ENCODE measurements around the gene DMD.
"Not testable (repeated sequence)": the region's sequence is repeated elsewhere in the genome, so short reads cannot be mapped to it uniquely, and the experiment has no call there.

Gene DMD

DNA sequence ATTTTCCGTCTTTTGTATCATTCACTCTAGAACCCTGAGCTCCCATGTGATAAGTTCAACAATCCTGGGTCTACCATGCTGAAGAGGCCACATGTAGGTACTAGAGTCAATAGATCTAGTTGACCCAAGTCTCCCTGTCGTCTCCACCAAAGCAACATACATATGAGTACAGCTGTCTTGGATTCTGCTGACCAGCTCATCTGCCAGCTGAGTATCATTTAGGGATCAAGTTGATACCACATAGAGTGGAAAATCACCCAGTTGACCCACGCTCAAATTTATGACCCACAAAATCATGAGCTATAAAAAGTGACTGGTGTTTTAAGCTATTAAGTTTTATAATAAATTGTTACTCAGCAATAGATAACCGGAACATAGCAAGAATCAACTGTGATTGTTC, 61.8 kb downstream of the DMD start:
- no peak for DNase-seq

DNA sequence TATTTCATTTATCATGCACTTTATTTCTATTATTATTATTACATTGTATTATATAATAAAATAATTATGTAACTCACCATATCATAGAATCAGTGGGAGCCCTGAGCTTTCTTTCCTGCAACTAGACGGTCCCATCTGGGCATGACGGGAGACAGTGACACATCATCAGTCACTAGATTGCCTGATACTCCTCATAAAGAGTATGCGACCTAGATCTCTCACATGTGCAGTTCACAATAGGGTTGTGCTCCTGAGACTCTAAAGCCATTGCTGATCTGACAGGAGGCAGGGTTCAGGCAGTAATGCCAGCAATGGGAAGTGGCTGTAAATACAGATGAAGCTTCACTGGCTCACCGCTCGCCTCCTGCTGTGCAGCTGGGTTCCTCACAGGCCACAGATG, 62.3 kb downstream of the DMD start:
- DNase-seq = no peak

DNA sequence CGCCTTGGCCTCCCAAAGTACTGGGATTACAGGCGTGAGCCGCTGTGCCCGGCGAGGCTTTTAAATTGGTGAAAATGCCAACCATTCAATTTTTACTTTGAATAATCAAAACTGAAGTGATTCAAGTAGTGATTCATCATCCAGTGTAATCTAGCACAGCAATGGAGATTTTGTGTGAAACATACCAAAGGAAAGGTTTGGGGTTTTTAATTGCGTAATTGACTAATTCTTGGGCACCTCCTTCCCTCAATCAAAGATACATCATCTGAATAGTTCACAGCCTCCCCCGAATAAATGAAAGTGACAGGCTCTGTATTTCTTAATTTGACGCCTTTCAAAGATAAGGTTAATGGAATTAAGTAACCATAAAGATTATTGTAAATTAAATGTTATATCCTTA, 69.0 kb downstream of the DMD start:
- no peak for DNase-seq

DNA sequence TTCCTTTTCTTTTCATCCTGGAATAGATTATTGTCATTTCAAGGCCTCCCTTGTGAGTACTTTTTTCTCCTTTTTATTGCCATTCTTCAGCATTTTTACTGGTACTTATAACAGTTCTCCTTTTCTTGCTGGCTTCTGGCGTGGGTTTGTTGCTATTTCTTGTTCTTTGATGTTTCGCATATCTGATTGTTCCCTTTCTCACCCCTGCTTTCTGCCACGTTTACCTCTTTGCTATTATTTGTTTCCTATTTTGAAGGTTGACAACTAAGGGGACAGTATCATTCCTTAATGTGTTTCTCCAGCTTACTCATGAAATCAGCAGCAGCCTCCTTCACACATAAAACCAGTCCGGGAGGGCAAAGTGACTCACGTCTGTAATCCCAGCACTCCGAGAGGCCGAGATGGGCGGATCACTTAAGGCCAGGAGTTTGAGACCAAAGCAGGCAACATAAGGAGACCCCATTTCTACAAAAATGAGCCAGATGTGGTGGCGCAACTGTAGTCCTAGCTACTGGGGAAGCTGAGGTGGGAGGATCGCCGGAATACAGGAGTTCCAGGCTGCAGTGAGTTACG, 72.6 kb downstream of the DMD start:
- no peak for DNase-seq

DNA sequence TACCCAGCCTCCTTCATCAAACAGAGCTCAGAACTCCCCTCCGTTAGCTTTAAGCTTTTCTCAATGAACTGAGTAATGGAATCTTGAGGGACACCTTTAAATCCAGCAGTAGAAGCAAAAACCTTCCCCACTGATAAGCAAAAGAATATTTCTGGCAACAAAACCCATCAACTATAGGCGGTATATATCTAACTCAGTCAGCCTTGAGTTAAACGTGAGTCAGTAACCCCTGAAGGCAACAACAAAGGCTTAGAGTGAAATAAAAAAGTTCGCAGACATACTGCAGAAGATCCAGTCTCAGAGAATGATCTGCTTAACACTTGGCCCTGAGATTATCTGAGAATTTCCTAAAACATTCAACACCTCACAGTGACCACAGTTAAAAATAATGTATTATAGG, 77.2 kb downstream of the DMD start:
- no peak for DNase-seq

DNA sequence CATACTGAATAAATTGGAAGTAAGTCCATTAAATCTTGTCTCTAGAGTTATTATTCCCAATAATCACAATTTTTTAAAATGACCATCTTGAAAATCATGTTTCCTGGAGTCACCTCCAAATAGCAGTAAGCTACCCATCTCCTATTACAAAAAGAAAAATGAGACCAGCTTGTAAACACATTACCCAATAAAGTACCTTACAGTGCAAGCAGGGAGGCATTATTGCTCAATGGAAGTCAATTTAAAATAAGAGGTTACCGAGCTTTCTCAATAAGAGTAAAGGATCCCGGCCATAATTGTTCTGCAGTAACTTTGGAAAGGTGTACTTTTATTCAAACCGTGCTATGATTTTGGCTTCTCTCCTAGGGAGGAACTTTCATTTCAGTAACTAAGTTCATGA, 78.0 kb downstream of the DMD start:
- DNase-seq = no peak

DNA sequence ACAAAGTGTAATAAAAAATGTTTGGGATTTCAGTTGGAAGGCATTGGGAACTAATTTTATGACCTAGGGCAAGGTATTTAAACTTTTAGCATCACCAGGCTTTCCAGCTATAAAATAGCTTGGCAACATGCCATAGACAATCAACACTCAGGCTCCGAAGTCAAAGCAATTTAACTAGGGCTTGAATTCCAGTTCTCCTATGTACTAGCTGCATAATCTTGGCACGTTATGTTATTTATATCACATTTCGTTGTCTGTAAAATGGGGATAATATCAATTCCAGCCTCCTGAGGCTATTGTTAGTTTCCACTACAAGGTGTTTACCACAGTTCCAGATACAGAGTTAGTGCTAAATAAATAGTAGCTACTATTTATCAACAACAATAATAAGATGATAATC, 78.8 kb downstream of the DMD start:
- no peak for DNase-seq

DNA sequence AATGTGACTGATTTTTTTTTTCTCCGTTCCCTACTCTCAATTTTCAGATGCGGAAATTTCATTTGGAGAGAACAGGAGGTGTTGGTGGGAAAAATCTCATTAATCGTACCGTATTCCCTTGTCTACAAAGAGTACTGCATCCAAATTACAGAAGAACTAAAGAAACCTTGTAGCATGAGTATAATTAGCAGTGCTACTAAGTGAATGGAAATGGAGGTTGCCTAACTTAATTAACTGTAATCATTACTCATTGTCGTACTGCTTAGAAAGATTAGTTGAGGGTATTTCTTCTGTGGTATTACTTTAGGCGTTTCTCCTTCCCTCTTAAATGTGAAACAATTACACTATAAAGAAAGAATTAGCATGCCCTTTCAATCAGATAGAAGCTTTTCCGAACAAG, 81.7 kb downstream of the DMD start:
- DNase-seq = peak; percentile 66

DNA sequence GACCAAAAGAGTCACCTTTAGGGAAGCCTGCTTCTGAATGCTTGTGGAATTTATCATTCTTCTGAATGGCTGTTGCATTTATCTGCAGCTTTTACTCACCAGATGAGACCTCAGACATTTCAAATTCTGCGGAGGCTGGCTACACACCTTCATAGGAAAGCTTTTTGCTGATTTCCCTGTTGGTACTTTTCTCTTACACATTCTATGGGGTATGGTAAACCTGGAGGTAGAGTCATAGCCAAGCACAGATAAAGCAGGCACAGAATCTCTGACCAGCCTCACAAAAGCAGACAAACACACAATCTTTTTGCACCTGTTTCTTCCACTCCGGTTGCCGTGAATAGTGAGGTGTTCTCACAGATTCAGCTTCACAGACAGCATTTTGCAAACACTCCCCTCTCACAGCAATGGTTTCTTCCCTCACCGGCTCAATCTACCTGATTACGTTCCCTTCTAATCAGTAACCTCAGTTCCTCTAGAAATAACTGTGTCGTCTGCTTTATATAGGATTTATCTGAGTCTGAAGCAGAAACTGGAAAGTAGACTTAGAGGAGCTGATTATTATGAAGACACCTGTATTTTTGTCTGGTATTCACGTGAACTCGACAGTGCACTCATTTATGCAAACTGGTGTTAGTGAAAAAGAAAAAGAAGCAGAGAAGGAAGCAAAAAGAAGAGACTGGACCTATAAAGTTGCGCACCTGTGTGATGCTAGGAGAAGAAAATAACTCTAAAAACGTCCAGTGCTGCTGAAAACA, 83.1 kb downstream of the DMD start:
- peak; percentile 47 for DNase-seq

DNA sequence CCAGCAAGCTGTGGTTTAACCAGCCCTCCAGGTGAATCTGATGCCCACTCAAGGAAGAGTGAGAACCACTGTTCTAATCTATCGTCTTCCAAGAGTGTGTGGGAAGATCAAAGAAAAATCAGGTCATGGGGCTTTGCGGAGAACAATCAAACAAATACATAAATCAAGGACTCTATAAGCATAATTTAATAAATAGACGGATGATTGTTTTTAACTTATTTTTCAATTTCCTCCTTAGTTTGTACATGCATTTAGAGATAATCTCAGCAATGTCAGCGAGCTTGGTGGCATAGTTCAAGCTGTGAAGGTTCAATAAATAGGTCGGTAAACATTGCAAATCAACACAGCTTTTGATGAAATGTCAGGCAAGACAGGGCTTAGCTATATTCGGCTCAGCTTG, 84.9 kb downstream of the DMD start:
- DNase-seq = no peak

DNA sequence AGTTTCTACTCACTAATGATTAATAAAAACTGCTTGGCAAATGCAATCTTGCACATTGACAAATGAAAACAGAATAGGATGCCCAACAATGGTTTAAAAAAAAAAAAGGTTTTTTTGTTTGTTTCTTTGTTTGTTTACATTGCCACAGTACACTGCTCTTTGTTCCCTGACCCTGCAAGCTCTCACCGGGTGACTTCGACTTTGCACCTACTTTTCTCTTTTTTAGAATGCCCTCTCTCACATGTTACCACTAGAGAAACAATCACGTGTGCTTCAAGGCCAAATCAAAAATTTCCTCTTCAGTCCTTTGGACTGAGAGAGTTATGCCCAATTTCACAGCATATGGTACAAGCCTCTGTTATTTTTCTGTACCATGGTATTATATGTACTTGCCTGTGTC, 101.5 kb downstream of the DMD start:
- DNase-seq = no peak

DNA sequence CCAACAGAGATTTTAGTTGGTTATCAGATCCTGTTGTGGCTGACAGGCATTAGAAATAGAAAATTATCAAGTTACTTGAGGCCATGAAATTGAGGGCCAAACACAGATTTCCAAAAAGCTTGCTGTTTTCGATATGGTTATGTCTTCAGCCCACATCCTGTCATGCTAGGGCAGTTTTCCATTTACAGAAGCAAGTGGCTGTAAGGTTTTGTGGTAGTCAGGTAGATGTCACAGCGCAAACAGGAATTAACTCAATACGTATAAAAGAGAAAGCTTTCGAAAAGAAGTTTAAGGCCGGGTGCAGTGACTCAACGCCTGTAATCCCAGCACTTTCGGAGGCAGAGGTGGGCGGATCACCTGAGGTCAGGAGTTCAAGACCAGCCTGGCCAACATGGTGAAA, 104.6 kb downstream of the DMD start:
- DNase-seq = no peak

DNA sequence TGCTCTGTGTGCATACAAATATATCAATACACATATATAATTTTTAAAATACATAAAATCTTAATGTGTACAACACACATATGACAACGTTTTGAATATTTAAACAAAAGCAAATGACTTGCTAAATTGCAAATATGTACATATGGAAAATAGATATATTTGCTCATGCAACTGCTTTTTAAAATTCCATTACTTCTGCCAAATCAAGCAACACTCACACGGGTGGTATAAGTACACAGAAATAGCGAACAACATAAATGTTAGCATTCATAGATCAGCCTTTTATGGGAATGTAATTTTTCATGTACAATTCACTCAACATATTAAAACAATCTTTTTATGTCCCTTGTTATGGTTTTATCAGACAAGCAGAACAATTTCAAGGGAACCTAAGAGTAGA, 116.3 kb downstream of the DMD start:
- no peak for DNase-seq

DNA sequence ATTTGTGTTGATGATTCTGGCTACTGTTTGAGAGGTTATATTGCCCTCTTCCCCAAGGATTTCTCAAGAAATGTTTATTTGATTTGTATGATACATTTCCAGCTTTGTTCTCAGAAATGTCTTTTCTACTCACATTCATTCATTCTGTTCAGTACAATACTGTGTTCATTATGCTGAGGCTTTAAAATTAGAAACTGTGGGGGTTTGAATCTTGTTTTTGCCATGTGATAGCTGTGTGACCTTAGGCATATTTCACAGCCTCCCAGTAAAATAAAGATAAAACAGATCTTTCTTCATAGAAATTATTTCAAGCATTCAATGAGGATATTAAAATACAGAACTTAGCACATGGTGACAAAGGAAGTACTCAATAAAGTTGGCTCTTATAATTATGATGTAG, 123.9 kb downstream of the DMD start:
- no peak for DNase-seq

DNA sequence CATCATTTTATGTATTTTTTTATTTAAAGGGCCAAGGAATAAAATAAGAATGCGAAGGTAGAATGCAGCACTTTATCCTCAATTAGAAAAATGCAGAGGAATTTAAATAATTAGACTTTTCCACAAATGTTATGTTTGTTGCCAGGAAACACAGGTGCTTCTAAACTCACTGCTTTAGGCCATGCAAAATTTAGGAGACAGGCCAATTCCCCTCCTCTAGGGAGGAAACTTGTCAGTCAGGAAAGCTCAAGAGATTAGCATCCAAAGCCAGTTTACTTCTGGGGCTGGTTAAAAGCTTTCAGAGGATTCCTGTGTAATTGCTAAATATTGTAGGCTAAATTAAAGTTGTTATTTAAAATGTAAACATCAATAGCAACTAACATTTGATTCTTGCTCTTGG, 124.5 kb downstream of the DMD start:
- DNase-seq = peak; percentile 50

DNA sequence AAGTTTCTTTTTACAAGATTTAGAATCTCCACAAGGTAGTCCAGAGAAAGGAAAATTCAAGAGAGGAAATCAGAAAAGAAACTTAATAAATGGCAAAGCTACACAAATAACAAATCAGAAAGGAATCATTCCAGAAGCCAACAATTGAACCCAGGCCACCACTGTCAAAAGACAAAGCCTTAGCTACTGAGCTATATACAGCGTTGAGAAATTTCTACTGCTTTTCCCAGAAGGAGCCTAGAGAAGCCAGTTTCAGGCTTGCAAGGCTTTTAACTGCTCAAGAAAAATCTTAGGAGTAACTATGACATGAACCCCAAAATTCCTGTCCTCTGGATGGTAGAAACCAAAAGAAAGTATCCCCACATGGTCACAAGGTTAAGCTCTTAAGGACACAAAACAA, 129.0 kb downstream of the DMD start:
- no peak for DNase-seq

DNA sequence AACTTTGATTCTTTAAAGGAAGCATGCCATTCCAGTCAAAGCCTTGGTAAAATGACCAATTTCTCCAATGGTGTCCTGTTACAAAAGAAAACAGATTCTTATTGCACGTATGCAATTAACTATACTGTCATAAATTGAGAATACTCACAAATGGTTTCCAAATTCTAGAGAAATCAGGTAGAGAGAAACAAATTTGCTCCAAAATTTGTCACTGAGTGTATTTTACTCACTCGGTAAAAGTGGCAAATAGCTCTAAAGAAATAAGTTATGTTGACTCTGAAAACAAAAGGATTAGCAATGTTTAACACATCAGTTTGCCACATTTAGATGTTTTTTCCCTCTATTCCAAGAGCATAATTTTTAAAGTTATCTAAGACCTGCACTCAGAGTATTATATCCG, 133.1 kb downstream of the DMD start:
- DNase-seq = no peak

DNA sequence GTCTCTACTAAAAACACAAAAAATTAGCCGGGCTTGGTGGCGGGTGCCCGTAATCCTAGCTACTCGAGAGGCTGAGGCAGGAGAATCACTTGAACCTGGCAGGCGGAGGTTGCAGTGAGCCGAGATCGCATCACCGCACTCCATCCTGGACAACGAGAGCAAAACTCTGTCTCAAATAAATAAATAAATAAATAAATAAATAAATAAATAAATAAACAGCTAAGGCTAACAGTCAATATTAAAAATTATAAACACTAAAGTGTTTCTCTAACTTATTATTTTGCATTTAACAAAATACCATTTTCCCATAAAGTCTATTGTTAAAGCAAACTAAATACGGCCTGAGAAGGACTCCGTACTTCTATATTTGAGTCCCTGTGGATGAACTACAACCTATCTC, 137.7 kb downstream of the DMD start:
- not testable (repeated sequence) for DNase-seq

DNA sequence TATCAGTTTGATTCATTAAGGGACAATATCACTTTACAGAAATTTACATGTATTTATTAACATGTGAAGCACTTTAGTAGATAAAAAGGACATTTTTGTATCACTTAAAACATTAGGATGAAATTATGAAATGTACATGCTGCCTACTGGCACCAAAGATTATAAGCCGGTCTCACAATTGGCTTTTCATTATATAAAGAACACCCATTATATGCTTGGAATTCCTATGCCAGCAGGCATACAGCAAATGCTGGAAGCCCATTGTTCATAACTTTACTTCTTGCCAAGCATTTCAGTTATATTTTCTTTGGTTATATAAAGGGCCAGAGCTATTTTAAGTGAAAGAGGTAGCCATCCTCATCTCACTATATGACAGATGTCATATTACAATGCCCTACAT, 145.9 kb downstream of the DMD start:
- DNase-seq = no peak

DNA sequence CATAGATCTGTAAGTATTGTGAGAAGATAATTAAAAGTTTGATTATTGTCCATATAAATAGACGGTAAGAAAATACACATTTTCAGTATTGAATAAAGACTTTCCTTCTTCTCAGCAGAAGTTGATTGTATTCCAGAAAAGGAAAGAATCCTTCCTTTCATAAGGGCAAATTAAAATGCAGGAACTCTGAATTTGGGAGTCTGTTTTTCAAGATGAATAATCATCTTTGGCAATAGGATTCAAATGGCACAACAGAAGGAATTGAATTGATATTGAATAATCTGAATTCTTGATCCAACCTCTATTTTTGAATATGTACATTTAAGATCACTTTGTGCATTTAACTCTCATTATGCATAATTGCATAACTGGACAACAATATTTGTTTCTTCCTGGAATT, 149.3 kb downstream of the DMD start:
- no peak for DNase-seq

DNA sequence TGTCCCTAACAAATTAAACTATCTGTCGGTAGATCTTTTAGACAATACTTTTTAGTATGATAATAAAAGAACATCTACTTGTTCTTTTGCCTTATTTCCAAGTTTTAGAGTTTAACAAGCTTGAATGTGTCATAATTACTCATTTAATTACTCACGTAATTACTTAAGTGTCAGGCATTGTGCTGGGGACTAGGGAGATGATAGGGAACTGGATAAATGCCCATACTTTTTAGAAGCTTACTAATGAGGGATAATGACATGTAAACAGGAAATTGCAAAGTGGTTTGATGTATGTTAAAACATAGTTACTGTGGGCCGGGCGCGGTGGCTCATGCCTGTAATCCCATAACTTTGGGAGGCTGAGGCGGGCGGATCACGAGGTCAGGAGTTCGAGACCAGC, 158.3 kb downstream of the DMD start:
- DNase-seq = no peak

DNA sequence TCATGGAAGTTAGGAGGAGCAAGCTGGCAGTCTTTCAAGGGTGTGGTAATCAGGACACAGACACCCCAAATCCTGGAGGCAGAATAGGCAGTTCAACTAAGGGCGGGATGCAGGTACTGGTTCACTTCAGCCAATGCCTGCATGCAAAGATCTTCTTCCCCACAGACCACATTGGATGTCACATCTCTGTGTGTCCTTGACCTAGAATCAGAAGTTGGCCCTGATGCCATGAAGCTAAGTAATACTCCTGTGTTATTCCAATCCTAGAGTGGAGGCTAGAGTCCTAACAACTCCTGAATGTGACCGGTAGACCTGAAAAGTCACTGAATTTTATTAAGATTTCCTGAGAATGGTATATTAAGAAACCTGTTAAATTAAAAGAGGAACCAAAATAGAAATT, 165.5 kb downstream of the DMD start:
- DNase-seq = no peak

DNA sequence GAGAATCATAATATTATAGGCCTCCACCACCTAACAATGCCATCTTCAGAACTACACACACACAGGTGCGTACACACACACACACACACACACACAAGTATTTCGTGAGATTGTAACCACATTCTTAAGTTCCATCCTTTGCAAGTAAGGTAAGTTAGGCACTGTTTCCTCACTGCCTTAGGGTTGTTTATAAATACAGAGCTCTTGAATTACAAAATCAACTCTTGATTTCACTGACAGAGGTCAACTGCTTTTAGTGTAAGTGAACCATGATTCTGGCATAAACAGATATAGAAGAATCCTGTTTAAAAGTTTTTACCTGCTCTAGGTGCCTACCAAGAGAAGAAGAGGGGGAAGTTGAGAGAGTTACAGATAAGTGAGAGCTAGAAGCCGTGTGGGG, 166.1 kb downstream of the DMD start:
- DNase-seq = no peak

DNA sequence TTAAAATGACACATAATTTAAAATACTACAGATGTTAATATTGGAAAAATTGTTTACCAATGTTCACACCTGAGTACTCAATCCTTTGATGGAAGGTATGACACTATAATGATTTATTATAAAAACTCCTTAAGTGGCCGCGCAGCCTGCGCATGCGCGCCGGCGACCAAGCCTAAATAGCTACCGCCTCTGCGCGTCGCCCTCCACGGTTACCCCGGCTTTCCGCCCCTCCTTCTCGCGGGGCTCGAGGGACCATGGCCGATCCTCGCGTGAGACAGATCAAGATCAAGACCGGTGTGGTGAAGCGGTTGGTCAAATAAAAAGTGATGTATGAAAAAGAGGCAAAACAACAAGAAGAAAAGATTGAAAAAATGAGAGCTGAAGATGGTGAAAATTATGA, 170.2 kb downstream of the DMD start:
- DNase-seq = no peak

DNA sequence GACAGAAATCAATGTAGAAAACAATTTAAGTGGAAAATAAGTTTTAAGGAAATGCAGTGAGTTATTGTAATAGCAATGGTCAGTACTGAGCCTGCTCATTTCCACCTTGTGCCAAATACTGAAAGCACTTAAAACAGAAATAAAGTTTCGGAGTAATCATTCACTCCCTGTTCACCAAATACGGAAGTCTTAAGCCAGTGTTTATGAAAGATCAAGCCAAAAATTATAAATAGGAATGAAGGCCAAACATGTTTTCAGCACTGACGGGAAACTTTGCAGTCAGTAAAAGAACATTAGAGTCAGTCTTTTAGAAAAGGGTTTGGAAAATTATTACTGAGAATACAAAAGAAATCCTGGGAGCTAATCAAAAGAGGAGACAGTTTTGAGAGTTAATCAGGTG, 178.6 kb downstream of the DMD start:
- DNase-seq = no peak

Data from NCI-H82 (cell line).